LNCaP clone FGC (cell line): ENCODE data around the gene MTFMT.

Experiments
- DNase-seq: peaks from one replicate; pipeline ENCODE4 v3.0.0-alpha.2; 2011; ENCODE audit warnings: low read depth
- H3K4me3 ChIP-seq: 2 replicates; pipeline ENCODE4 v1.5.1; 2011; ENCODE audit warnings: mild to moderate bottlenecking, low read depth, low read length, control low read depth
- CTCF ChIP-seq: IDR thresholded peaks from 2 replicates; pipeline ENCODE4 v1.5.1; 2012; ENCODE audit warnings: mild to moderate bottlenecking; ENCODE audit not compliant: control insufficient read depth, insufficient read depth; ENCODE audit errors: extremely low read depth

MTFMT gene

GRCh38 chr15:64951777-64952418 lies 77.5 kb downstream of the MTFMT start:
- H3K4me3 ChIP-seq, result no peak overlapping the region
- no peak for TF ChIP-seq CTCF
- DNase-seq, result no peak
